Ishikawa (cell line): ENCODE results near the gene MAMDC2.

Experiments
- CEBPB ChIP-seq: IDR thresholded peaks from 2 replicates; pipeline ENCODE4 v1.6.1; 2012
- CREB1 ChIP-seq: IDR thresholded peaks from 2 replicates; pipeline ENCODE4 v1.6.1; 2012; ENCODE audit warnings: low read depth
- EGR1 ChIP-seq: IDR thresholded peaks from 2 replicates; pipeline ENCODE4 v1.6.1; 2012
- EP300 ChIP-seq: IDR thresholded peaks from 2 replicates; pipeline ENCODE4 v1.6.1; 2012; ENCODE audit warnings: borderline replicate concordance
- FOXM1 ChIP-seq: IDR thresholded peaks from 2 replicates; pipeline ENCODE4 v1.6.1; 2012; ENCODE audit warnings: low read depth, borderline replicate concordance
- NFIC ChIP-seq: IDR thresholded peaks from 2 replicates; pipeline ENCODE4 v1.6.1; 2012
- RAD21 ChIP-seq: IDR thresholded peaks from 2 replicates; pipeline ENCODE4 v1.6.1; 2012; ENCODE audit warnings: low read depth
- TAF1 ChIP-seq: IDR thresholded peaks from 2 replicates; pipeline ENCODE4 v1.6.1; 2012; ENCODE audit warnings: low read depth, mild to moderate bottlenecking
- TCF12 ChIP-seq: IDR thresholded peaks from 2 replicates; pipeline ENCODE4 v1.6.1; 2012; ENCODE audit warnings: low read depth
- TEAD4 ChIP-seq: IDR thresholded peaks from 2 replicates; pipeline ENCODE4 v1.6.1; 2012
- YY1 ChIP-seq: IDR thresholded peaks from 2 replicates; pipeline ENCODE4 v1.6.1; 2012; ENCODE audit warnings: low read depth
- ZBTB7A ChIP-seq: IDR thresholded peaks from 2 replicates; pipeline ENCODE4 v1.6.1; 2012; ENCODE audit warnings: low read depth
- TF ChIP-seq, protein P1 (sequence below): IDR thresholded peaks from 2 replicates; pipeline ENCODE4 v1.6.1; 2012
- TF ChIP-seq, protein P2 (sequence below): IDR thresholded peaks from 2 replicates; pipeline ENCODE4 v1.6.1; 2012
- TF ChIP-seq, protein P3 (sequence below): IDR thresholded peaks from 2 replicates; pipeline ENCODE4 v1.6.1; 2012; ENCODE audit warnings: low read depth, mild to moderate bottlenecking

The MAMDC2 gene

GRCh38 chr9:70205366-70206020 lies 161.8 kb downstream of the MAMDC2 start:
- TF ChIP-seq, protein P1, sequence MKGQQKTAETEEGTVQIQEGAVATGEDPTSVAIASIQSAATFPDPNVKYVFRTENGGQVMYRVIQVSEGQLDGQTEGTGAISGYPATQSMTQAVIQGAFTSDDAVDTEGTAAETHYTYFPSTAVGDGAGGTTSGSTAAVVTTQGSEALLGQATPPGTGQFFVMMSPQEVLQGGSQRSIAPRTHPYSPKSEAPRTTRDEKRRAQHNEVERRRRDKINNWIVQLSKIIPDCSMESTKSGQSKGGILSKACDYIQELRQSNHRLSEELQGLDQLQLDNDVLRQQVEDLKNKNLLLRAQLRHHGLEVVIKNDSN: no peak
- TF ChIP-seq NFIC: peak; percentile 51; the same call in 1 of the 2 replicates
- TF ChIP-seq, protein P2, sequence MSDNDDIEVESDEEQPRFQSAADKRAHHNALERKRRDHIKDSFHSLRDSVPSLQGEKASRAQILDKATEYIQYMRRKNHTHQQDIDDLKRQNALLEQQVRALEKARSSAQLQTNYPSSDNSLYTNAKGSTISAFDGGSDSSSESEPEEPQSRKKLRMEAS: peak; percentile 55; the same call in 1 of the 2 replicates

GRCh38 chr9:70217029-70217428 lies 173.4 kb downstream of the MAMDC2 start:
- TF ChIP-seq TAF1 (no peak), ZBTB7A (no peak), EGR1 (no peak), EP300 (no peak), TEAD4 (no peak), CEBPB (no peak), TCF12 (no peak), CREB1 (no peak), NFIC (no peak), YY1 (no peak), RAD21 (no peak)
- TF ChIP-seq, protein P2: no peak
- TF ChIP-seq, protein P3, sequence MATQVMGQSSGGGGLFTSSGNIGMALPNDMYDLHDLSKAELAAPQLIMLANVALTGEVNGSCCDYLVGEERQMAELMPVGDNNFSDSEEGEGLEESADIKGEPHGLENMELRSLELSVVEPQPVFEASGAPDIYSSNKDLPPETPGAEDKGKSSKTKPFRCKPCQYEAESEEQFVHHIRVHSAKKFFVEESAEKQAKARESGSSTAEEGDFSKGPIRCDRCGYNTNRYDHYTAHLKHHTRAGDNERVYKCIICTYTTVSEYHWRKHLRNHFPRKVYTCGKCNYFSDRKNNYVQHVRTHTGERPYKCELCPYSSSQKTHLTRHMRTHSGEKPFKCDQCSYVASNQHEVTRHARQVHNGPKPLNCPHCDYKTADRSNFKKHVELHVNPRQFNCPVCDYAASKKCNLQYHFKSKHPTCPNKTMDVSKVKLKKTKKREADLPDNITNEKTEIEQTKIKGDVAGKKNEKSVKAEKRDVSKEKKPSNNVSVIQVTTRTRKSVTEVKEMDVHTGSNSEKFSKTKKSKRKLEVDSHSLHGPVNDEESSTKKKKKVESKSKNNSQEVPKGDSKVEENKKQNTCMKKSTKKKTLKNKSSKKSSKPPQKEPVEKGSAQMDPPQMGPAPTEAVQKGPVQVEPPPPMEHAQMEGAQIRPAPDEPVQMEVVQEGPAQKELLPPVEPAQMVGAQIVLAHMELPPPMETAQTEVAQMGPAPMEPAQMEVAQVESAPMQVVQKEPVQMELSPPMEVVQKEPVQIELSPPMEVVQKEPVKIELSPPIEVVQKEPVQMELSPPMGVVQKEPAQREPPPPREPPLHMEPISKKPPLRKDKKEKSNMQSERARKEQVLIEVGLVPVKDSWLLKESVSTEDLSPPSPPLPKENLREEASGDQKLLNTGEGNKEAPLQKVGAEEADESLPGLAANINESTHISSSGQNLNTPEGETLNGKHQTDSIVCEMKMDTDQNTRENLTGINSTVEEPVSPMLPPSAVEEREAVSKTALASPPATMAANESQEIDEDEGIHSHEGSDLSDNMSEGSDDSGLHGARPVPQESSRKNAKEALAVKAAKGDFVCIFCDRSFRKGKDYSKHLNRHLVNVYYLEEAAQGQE: no peak

DNA sequence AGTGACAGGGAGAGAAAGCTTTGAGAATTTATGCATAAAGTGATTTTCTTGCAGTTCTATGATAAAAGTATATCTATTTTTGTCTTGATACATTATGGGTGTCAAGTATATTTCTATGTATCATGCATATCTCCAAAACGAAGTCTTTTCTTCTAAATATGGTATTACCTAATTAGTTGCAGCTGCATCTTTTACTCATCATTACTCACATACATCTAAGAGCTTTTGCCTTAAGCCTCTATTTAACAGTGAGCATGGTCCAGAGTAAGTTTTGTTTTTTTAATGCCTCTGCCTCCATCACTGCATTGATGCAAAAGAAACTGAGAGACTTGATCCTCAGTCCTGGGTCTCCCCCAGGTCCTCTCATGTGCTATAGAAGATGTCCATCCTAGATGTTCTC lies 175.1 kb downstream of the MAMDC2 start:
- no peak for TF ChIP-seq FOXM1
- no peak for TF ChIP-seq TCF12
- TF ChIP-seq, protein P2: no peak
- TF ChIP-seq TAF1: no peak
- no peak for TF ChIP-seq NFIC
- TF ChIP-seq YY1: no peak
- TF ChIP-seq CEBPB: no peak
- TF ChIP-seq RAD21: no peak
- TF ChIP-seq EGR1: no peak
- TF ChIP-seq, protein P3: no peak
- no peak for TF ChIP-seq EP300
- no peak for TF ChIP-seq TEAD4
- no peak for TF ChIP-seq ZBTB7A
- no peak for TF ChIP-seq CREB1

- TF ChIP-seq TCF12: no peak
- TF ChIP-seq TAF1: no peak
- TF ChIP-seq CREB1: no peak
- no peak for TF ChIP-seq NFIC
- TF ChIP-seq, protein P3: no peak
- no peak for TF ChIP-seq EGR1
- TF ChIP-seq EP300: no peak
These were observed 176.6 kb downstream of the MAMDC2 start for GRCh38 chr9:70220216-70220615.

DNA sequence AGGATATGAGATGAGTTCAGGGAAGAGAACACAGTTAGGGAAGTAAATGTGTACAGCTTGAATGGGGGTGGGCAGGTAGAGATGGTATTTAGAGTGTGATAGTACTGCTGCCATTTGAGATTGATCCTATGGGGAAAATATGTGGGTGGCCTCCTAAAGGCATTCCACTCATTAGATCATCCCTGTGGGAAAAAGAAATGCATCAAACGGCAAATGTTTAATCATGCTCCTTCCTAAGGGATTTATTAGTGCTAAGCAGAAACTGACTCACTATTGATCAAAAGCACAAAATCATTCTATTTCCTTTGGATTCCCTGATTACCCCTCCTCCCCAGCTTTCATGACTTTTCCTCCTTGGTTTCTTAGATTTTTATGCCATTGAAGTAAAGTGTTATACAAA lies 178.7 kb downstream of the MAMDC2 start:
- TF ChIP-seq, protein P1: no peak
- TF ChIP-seq TAF1 (no peak), TCF12 (no peak), YY1 (no peak), NFIC (no peak), FOXM1 (no peak), EGR1 (no peak), TEAD4 (no peak), CREB1 (no peak), ZBTB7A (no peak), EP300 (no peak)
- TF ChIP-seq, protein P2: no peak
- TF ChIP-seq, protein P3: no peak
